ENCODE data around the gene PLXNB2.

The PLXNB2 gene

GRCh38 chr22:50317674-50318073, 10.2 kb upstream of the PLXNB2 start:
- no peak overlapping the region for H3K4me3 ChIP-seq (ENCODE audit: low read length)
- no peak for TF ChIP-seq EZH2phosphoT487 (IDR thresholded peaks at IDR 0.05; ENCODE audit: low read depth)
- H3K79me2 ChIP-seq (ENCODE audit: low read length) = no peaks in the 10 kb centered on the region
- H3K4me2 ChIP-seq (ENCODE audit: low read length) = no peak overlapping the region
- 0 out of 2 replicates have a peak, but pooled peaks cover 9% of the 10 kb centered on the region for H3K27me3 ChIP-seq (ENCODE audit: low read depth, low read length)
- H2AFZ ChIP-seq (ENCODE audit: low read depth, low read length) = no peak overlapping the region
- peaks cover 32% of the 10 kb centered on the region for H3K4me1 ChIP-seq (ENCODE audit: low read length)
- no peak overlapping the region for H3K9ac ChIP-seq (ENCODE audit: low read length)
- no peaks in the 10 kb centered on the region for H3K36me3 ChIP-seq (replicated peaks; ENCODE audit: low read depth, low read length)
- H4K20me1 ChIP-seq (ENCODE audit: insufficient read depth, low read length) = no peaks in the 10 kb centered on the region
- no peak overlapping the region for H3K27ac ChIP-seq (ENCODE audit: low read length)
- no peaks in the 10 kb centered on the region for H3K9me3 ChIP-seq (ENCODE audit: insufficient read depth, low read length)

- no peak overlapping the region for H3K27ac ChIP-seq (ENCODE audit: low read length)
- no peak for TF ChIP-seq CTCF (IDR thresholded peaks at IDR 0.05; ENCODE audit: low read depth, low read length)
- no peak for TF ChIP-seq EZH2phosphoT487 (IDR thresholded peaks at IDR 0.05; ENCODE audit: low read depth)
- no peak overlapping the region for H3K9ac ChIP-seq (ENCODE audit: low read length)
Measured at GRCh38 chr22:50317178-50317577, 9.7 kb upstream of the PLXNB2 start.

GRCh38 chr22:50316114-50317065, 8.9 kb upstream of the PLXNB2 start:
- Histone ChIP-seq H2AFZ (ENCODE audit: low read depth, low read length) (no peak overlapping the region), H3K36me3 (replicated peaks; ENCODE audit: low read depth, low read length) (no peaks in the 10 kb centered on the region), H3K4me1 (ENCODE audit: low read length) (peaks cover 32% of the 10 kb centered on the region), H3K27me3 (ENCODE audit: low read depth, low read length) (0 out of 2 replicates have a peak, but pooled peaks cover 9% of the 10 kb centered on the region), H3K9me3 (ENCODE audit: insufficient read depth, low read length) (no peaks in the 10 kb centered on the region), H3K27ac (ENCODE audit: low read length) (no peak overlapping the region), H4K20me1 (ENCODE audit: insufficient read depth, low read length) (no peaks in the 10 kb centered on the region), H3K4me3 (ENCODE audit: low read length) (no peak overlapping the region), H3K79me2 (ENCODE audit: low read length) (no peaks in the 10 kb centered on the region), H3K9ac (ENCODE audit: low read length) (no peak overlapping the region), H3K4me2 (ENCODE audit: low read length) (no peak overlapping the region)
- TF ChIP-seq EZH2phosphoT487 (IDR thresholded peaks at IDR 0.05; ENCODE audit: low read depth) = no peak
- TF ChIP-seq CTCF (IDR thresholded peaks at IDR 0.05; ENCODE audit: low read depth, low read length) = no peak

More at GRCh38 chr22:50317178-50317577, 9.7 kb upstream of the PLXNB2 start:
- H3K9me3 ChIP-seq (ENCODE audit: insufficient read depth, low read length) = no peaks in the 10 kb centered on the region
- H3K27me3 ChIP-seq (ENCODE audit: low read depth, low read length) = 0 out of 2 replicates have a peak, but pooled peaks cover 9% of the 10 kb centered on the region
- no peak overlapping the region for H3K4me3 ChIP-seq (ENCODE audit: low read length)
- no peaks in the 10 kb centered on the region for H3K79me2 ChIP-seq (ENCODE audit: low read length)
- H3K4me2 ChIP-seq (ENCODE audit: low read length) = no peak overlapping the region
- no peaks in the 10 kb centered on the region for H3K36me3 ChIP-seq (replicated peaks; ENCODE audit: low read depth, low read length)
- peaks cover 32% of the 10 kb centered on the region for H3K4me1 ChIP-seq (ENCODE audit: low read length)
- no peak overlapping the region for H2AFZ ChIP-seq (ENCODE audit: low read depth, low read length)
- no peaks in the 10 kb centered on the region for H4K20me1 ChIP-seq (ENCODE audit: insufficient read depth, low read length)

GRCh38 chr22:50315289-50316113, 8.1 kb upstream of the PLXNB2 start:
- TF ChIP-seq CTCF (IDR thresholded peaks at IDR 0.05; ENCODE audit: low read depth, low read length) = no peak
- no peak for TF ChIP-seq EZH2phosphoT487 (IDR thresholded peaks at IDR 0.05; ENCODE audit: low read depth)
- H3K4me1 ChIP-seq (ENCODE audit: low read length) = peaks cover 32% of the 10 kb centered on the region
- peak overlapping the region; percentile 79 for H3K4me3 ChIP-seq (ENCODE audit: low read length)
- H2AFZ ChIP-seq (ENCODE audit: low read depth, low read length) = no peak overlapping the region
- no peaks in the 10 kb centered on the region for H3K9me3 ChIP-seq (ENCODE audit: insufficient read depth, low read length)
- no peaks in the 10 kb centered on the region for H3K79me2 ChIP-seq (ENCODE audit: low read length)
- H3K27ac ChIP-seq (ENCODE audit: low read length) = no peak overlapping the region
- 0 out of 2 replicates have a peak, but pooled peaks cover 9% of the 10 kb centered on the region for H3K27me3 ChIP-seq (ENCODE audit: low read depth, low read length)
- H3K9ac ChIP-seq (ENCODE audit: low read length) = peak overlapping the region; percentile 63; the same call in 1 of the 2 replicates
- H4K20me1 ChIP-seq (ENCODE audit: insufficient read depth, low read length) = no peaks in the 10 kb centered on the region
- no peaks in the 10 kb centered on the region for H3K36me3 ChIP-seq (replicated peaks; ENCODE audit: low read depth, low read length)
- peak overlapping the region; percentile 88 for H3K4me2 ChIP-seq (ENCODE audit: low read length)

Measured in OCI-LY3 (cell line).